NCI-H2171 (cell line): ENCODE data around the gene NCAM2.

Experiments used
- DNase-seq: peaks from one replicate; lab custom pipeline; 2025; lab: John Stamatoyannopoulos, UW

NCAM2 gene

DNA sequence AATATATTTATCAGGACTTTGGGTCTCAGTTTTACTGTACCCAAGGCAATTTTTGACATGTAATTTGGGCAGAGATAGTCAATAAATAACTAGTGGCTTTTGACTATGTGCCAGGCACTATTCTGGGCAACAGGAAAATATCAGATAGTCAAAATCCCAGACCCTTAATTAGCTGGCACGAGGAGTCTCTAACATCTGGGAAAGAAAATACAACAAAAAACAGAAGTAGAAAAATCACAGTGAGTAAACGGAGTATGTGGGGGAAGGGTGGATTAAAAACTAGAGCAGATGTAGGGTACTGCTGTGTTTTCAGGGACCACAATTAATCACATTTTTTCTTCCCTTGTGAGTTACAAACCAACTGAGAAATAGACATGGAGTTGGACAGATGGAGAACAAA, 217.8 kb downstream of the NCAM2 start:
- DNase-seq: no peak

DNA sequence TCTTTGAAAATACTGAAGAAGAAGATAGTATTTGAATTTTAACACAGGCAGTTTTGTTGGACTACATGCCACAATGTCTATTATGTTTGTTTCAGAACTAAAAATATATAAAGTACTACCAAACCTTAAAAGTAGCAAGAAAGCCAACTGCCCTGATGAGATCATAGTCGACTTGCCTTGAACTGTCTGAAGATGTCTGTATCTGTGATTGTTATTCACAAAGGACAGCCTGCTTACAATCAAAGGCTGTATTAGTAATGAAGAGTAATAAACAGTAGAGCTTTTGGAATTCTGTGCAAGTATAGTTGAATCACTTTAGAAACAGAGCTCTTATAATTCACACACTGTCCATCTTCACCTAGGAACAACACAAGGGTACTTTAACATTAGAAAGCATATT, 228.3 kb downstream of the NCAM2 start:
- no peak for DNase-seq

- DNase-seq: no peak
Measured at GRCh38 chr21:21230672-21231071, 232.5 kb downstream of the NCAM2 start.

DNA sequence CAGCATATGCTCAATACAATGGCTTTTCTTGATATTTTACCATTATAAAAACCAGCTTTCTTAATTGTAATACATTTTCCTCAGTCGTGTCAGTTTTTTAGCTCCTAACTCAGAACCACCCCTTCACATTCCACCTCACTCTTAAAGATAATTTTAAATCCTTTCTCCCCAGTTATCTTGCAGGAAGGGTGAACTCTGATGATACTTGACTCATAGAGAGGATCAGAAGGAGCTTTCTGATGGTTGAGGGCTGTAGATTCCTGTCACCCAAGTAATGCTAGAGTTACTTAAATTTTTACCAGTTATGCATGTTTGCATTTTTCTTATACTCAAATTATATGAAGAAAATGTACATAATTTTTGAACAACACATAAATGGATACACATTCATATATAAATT, 233.7 kb downstream of the NCAM2 start:
- no peak for DNase-seq

- DNase-seq: no peak
Measured at GRCh38 chr21:21232320-21232719, 234.1 kb downstream of the NCAM2 start.

- DNase-seq: no peak
Measured at GRCh38 chr21:21233051-21233450, 234.8 kb downstream of the NCAM2 start.

GRCh38 chr21:21236996-21237395, 238.8 kb downstream of the NCAM2 start:
- no peak for DNase-seq

GRCh38 chr21:21238629-21239400, 240.6 kb downstream of the NCAM2 start:
- DNase-seq: no peak

DNA sequence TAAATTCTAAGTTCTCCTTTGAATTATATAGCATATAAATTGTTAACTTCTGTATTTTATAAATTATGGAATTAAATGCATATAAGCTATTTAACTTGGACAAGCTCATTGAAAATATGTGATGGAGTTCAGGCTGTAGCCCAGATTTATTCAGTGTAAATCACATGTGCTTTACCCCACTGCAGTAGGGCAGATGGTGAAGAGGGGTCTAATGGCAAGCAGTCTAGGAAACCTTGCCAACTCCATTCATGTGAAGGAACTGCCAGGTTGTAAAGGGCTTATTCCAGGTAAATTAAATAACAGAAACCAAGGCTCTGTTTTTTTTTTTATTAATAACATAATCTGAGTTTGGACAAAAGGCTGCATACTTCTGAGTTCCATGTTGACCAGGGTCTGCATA, 243.2 kb downstream of the NCAM2 start:
- DNase-seq: no peak

DNA sequence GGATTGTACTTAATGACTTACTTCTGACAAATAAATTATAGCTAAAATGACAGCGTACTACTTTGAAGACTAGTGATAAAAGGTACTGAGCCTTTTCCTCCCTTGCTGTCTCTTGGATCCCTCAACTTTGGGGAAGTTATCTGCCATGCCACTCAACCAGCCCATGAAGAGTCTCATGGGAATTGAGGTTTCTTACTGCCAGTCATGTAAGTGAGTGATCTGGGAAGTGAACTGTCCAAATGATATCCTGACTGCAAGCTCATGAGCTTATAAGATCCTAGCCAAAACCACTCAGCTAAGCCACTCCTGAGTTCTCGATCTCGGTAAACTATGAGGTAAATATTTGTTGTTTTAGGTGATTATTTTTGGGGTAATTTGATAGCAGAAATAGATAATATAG, 247.8 kb downstream of the NCAM2 start:
- no peak for DNase-seq

DNA sequence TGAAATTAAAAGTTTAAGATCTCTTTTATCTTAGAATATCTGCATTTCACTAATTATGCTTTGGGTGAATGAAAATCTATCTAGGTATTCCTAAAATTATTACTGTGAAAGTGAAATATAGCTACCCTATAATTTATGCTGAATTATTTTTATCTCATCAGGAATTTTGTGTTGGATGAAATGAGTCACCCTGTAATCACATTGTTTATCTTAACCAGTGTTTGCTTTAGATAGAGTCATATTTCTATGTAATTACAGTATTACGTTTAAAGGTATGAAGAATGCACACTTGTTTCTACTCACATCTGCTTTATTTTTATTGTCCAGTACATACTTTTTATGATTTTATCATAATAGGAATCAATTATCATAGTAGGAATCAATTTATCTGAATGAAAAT, 249.2 kb downstream of the NCAM2 start:
- DNase-seq: no peak

DNA sequence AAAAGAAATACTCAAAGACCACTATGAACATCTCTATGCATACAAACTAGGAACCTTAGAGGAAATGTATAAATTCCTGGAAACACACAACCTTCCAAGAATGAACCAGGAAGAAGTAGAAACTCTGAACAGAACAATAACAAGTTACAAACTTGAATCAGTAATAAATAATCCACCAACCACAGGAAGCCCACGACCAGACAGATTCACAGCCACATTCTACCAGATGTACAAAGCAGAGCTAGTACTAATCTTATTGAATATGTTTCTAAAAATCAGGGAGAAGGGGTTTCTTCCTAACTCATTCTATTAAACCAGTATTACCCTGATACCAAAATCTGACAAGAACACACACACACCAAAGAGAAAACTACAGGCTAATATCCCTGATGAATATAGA, 263.8 kb downstream of the NCAM2 start:
- DNase-seq: no peak

- no peak for DNase-seq
Measured at GRCh38 chr21:21268061-21268471, 269.9 kb downstream of the NCAM2 start.

DNA sequence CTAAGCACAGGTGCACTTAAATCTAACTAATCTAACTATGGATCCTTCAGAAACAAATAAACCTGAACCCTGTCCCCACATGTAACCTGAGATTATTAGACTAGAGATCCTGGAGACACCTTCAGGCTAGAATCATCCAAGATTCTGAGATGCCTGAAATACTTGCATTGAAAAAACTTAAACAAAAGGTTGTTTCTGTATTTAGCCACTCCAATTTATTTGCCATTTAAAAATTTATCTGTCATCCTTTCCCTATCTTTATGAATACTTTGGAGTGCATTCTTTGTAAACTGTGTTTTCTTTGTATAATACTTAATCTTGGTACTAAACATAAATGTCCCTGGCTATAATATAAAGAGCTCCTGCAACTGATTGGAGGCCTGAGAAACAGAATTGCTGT, 270.7 kb downstream of the NCAM2 start:
- DNase-seq: no peak

DNA sequence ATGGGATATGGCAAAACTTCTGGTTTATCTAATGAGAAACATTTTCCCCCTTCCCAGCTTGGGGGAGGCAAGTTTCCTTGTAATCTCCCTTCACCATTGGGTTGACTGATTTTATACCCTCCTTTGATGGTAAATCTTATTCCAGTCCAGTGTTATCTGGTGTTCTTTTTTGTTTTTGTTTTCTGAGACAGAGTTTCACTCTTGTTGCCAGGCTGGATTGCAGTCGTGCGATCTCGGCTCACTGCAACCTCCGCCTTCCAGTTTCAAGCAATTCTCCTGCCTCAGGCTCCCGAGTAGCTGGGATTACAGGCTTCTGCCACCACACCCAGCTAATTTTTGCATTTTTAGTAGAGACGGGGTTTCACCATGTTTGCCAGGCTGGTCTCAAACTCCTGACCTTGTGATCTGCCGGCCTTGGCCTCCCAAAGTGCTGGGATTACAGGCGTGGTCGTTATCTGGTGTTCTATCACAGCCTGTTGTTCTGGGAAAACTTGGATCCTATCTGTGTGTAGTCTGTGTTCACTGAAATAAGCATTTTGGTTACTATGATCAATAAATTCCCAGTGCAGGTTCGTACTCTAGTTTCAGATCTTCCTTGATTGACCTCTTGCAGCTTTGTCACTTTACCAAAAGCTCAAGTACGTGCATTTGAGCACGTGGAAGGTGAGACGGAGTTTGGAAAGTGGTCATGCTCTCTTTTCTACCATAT, 281.1 kb downstream of the NCAM2 start:
- DNase-seq: no peak

GRCh38 chr21:21283810-21284209, 285.6 kb downstream of the NCAM2 start:
- DNase-seq: no peak

DNA sequence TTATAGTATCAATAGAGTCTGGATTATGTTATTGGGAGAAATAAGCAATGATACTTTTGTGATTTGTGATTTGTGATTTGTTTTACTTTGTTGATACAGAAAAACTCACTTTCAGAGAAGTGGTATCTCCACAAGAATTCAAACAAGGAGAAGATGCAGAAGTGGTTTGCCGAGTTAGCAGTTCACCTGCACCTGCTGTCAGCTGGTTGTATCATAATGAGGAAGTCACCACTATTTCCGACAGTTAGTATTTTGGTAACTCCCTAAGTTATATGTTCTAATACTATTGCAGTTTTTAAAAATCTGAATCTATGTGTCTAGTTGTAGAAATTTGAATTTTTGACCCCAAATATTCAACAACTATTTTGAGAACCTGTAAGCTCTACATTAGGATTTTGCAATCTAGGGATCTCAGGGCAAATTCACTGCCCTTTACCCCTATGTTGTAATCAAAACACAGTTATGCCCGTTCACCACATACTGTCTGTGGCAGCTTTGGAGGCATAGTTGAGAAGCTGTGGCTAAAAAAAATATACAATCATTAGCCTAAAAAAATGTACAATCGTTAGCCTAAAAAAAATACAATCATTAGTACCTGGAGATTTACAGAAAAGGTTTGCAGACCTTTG, 288.1 kb downstream of the NCAM2 start:
- DNase-seq: no peak

DNA sequence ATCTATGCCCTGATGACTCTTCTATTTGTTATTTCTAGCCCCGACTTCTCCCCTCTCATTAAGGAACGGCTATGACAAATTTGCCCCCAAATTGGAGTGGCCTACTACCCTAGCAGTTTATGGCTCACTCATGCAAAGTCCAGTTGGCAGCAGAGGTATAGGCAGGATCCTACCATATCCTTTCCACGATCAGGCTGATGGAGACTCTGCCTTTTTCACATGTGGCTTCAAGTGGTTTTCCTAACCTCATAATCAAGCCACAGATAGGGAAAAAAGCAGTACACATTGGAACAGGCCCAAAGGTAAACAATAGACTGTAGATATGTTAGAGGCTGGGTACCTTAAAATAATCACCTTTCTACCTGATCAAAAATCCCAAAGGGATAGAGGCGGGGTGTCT, 292.5 kb downstream of the NCAM2 start:
- no peak for DNase-seq

DNA sequence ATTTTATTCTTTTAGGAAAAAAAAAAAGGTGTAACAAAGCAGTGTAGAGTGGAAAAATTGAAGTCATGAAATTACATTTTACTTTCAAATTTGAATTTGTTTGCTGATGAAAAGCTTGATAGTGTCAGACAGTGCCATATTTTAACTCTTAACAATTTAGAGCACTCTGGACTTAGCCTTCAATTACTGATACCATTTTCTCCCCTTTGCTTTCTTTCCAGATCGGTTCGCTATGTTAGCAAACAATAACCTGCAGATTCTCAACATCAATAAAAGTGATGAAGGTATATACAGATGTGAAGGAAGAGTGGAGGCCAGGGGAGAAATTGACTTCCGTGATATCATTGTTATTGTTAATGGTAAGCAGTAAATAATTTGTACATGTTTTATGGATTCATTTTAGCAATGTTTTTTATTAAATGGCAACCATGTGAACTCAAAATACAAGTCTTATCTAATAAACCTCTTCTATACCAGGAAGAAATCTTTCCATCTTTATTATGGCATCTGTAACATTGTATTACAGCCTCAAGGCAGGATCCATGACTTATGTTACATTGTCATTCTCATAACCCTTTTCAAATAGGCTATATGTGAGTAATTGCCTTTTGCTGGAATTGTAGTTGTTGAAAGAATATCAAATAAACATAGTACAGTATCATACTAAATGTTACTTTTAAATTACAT, 293.8 kb downstream of the NCAM2 start:
- no peak for DNase-seq

DNA sequence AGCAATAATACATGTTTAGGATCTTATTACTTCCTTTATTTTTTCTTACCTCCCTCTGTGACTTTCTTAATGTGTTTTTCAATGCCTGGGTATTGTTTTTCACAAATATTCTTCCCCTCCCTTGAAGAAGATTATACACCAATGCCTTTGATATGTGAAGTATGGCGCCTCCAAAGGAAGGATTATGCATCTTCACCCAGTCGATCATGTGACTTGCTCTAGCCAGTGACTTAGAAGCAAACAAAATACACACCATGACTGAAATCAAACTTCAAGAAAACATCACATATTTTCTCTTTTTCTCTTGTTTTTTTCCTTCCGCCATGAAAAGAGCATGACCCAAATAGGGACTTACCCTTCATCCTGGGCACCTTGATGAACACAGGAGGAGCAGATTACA, 297.1 kb downstream of the NCAM2 start:
- no peak for DNase-seq

- no peak for DNase-seq
Measured at GRCh38 chr21:21297211-21297610, 299.0 kb downstream of the NCAM2 start.

DNA sequence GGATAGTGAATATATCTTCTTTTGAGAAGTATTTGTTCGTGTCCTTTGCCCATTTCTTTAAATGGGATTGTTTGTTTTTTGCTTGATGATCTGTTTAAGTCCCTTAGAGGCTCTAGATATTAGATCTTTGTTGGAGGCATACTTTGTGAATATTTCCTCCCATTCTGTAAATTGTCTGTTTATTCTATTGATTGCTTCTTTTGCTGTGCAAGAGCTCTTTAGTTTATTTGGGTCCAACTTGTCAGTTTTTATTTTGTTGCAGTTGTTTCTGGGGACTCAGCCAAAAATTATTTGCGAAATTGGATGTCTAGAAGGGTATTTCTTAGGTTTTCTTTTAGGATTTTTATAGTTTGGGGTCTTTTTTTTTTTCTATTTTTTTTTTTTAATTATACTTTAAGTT, 302.8 kb downstream of the NCAM2 start:
- no peak for DNase-seq

DNA sequence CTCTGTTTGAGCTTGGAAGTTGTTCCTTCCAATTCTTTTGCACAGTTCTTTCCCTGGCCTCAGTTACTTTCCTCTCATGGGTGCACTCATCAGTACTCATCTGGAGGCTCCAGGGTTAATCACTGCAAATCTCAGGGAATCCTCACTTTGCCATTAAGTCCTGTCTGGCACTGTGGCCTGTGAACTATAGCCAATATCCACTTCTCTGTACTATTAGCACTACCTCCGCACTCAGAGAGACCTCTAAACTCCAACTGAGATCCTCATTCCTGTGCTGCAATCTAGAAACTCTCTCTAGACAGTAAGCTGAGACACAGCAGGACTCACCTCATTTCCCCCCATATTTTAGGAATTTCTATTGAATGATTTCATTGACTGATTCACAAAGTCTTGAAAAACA, 311.3 kb downstream of the NCAM2 start:
- DNase-seq: no peak
